MM.1S (cell line): ENCODE results near the gene RARA.

Experiments used
- DNase-seq: peaks from one replicate; pipeline ENCODE4 v3.0.0-alpha.2; 2015
- H2AFZ ChIP-seq: fragments of 300-600 bp; sonication (generic); 2 replicates; pipeline ENCODE4 v1.6.0; 2016; ENCODE audit warnings: antibody characterized with exemption, low read length
- H3F3A ChIP-seq: fragments of 300-600 bp; sonication (generic); 2 replicates; pipeline ENCODE4 v1.6.1; 2016; ENCODE audit warnings: mild to moderate bottlenecking, antibody characterized with exemption, low read length, moderate library complexity, mixed read lengths; ENCODE audit not compliant: insufficient read depth
- H3K27ac ChIP-seq: fragments of 300-600 bp; sonication (generic); 2 replicates; pipeline ENCODE4 v1.5.1; 2016; ENCODE audit warnings: mild to moderate bottlenecking, low read length
- H3K27me3 ChIP-seq: fragments of 300-600 bp; sonication (generic); replicated peaks from 2 replicates; pipeline ENCODE4 v1.6.0; 2016; ENCODE audit warnings: low read length; ENCODE audit not compliant: insufficient read depth
- H3K36me3 ChIP-seq: fragments of 300-600 bp; sonication (generic); replicated peaks from 2 replicates; pipeline ENCODE4 v1.6.1; 2016; ENCODE audit warnings: mild to moderate bottlenecking, low read length, mixed read lengths; ENCODE audit not compliant: insufficient read depth
- H3K4me1 ChIP-seq: fragments of 300-600 bp; sonication (generic); 2 replicates; pipeline ENCODE4 v1.6.1; 2016; ENCODE audit warnings: low read length, mixed read lengths
- H3K4me2 ChIP-seq: fragments of 300-600 bp; sonication (generic); 2 replicates; pipeline ENCODE4 v1.6.0; 2016; ENCODE audit warnings: low read depth, low read length
- H3K4me3 ChIP-seq: fragments of 300-600 bp; sonication (generic); 2 replicates; pipeline ENCODE4 v1.5.1; 2016; ENCODE audit warnings: low read length, mixed read lengths
- H3K79me2 ChIP-seq: fragments of 300-600 bp; sonication (generic); 2 replicates; pipeline ENCODE4 v1.6.1; 2016; ENCODE audit warnings: mixed run types, low read length, mixed read lengths
- H3K9ac ChIP-seq: fragments of 300-600 bp; sonication (generic); 2 replicates; pipeline ENCODE4 v1.6.1; 2016; ENCODE audit warnings: low read length, mixed read lengths
- H3K9me2 ChIP-seq: fragments of 300-600 bp; sonication (generic); replicated peaks from 2 replicates; pipeline ENCODE4 v1.6.1; 2016; ENCODE audit warnings: mild to moderate bottlenecking, low read length, mixed read lengths; ENCODE audit not compliant: insufficient read depth
- H3K9me3 ChIP-seq: fragments of 300-600 bp; sonication (generic); replicated peaks from 2 replicates; pipeline ENCODE4 v1.6.1; 2016; ENCODE audit warnings: mild to moderate bottlenecking, low read length, mixed read lengths; ENCODE audit not compliant: insufficient read depth
- H4K20me1 ChIP-seq: fragments of 300-600 bp; sonication (generic); 2 replicates; pipeline ENCODE4 v1.6.1; 2016; ENCODE audit warnings: mild to moderate bottlenecking, low read length, moderate library complexity, mixed read lengths; ENCODE audit not compliant: insufficient read depth
- EZH2 ChIP-seq: fragments of 300-600 bp; sonication (generic); optimal IDR thresholded peaks from 2 replicates; pipeline ENCODE3; 2017; ENCODE audit warnings: low read depth, mild to moderate bottlenecking, antibody characterized with exemption, low read length, mixed read lengths
- EZH2phosphoT487 ChIP-seq: fragments of 300-600 bp; sonication (generic); IDR thresholded peaks from 2 replicates; pipeline ENCODE4 v1.6.1; 2018; ENCODE audit warnings: antibody characterized with exemption, low read length
- TF ChIP-seq, protein P1 (sequence below): fragments of 300-600 bp; sonication (generic); IDR thresholded peaks from 2 replicates; pipeline ENCODE4 v1.5.1; 2016; ENCODE audit warnings: antibody characterized with exemption, low read length, mixed read lengths

The RARA gene

DNA sequence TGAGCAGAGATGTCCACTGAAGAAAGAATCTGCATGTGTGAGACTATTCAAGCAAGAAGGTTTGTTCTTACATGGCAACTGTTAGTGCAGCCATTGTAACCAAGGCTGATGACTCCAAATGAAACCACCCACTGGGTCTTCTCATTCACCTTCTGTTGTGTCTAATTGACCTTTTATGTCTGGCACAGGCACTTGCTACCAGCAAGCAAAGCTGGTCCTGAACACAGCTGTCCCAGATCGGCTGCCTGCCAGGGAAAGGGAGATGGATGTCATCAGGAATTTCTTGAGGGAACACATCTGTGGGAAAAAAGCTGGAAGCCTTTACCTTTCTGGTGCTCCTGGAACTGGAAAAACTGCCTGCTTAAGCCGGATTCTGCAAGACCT lies 17.7 kb upstream of the RARA start:
- Histone ChIP-seq H3K9me2 (no peaks in the 10 kb centered on the region), H3K9ac (no peak overlapping the region), H3F3A (peaks cover 9% of the 10 kb centered on the region), H4K20me1 (peaks cover 17% of the 10 kb centered on the region; the same call in 1 of the 2 replicates), H3K4me1 (peaks cover 25% of the 10 kb centered on the region), H3K27ac (no peak overlapping the region), H3K4me3 (no peak overlapping the region), H3K36me3 (peaks cover 29% of the 10 kb centered on the region), H3K27me3 (no peaks in the 10 kb centered on the region), H3K79me2 (peaks cover 75% of the 10 kb centered on the region), H3K4me2 (no peak overlapping the region; the same call in 1 of the 2 replicates), H3K9me3 (no peaks in the 10 kb centered on the region), H2AFZ (no peak overlapping the region)
- DNase-seq: no peak
- TF ChIP-seq EZH2phosphoT487: no peak

DNA sequence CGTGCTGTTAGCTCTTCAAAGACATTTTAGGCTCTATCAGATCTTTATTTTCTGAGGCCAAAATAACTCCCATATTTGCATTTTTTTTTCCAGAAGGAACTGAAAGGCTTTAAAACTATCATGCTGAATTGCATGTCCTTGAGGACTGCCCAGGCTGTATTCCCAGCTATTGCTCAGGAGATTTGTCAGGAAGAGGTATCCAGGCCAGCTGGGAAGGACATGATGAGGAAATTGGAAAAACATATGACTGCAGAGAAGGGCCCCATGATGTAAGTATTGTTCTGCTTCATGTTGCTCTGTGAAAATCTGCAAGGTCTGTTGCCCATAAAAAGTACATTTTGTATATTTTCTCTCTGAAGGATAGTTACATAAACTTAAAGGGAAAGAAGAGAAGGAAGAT lies 15.6 kb upstream of the RARA start:
- H4K20me1 ChIP-seq: peaks cover 21% of the 10 kb centered on the region; the same call in 1 of the 2 replicates
- TF ChIP-seq EZH2 (no peak), EZH2phosphoT487 (no peak)
- TF ChIP-seq, protein P1, sequence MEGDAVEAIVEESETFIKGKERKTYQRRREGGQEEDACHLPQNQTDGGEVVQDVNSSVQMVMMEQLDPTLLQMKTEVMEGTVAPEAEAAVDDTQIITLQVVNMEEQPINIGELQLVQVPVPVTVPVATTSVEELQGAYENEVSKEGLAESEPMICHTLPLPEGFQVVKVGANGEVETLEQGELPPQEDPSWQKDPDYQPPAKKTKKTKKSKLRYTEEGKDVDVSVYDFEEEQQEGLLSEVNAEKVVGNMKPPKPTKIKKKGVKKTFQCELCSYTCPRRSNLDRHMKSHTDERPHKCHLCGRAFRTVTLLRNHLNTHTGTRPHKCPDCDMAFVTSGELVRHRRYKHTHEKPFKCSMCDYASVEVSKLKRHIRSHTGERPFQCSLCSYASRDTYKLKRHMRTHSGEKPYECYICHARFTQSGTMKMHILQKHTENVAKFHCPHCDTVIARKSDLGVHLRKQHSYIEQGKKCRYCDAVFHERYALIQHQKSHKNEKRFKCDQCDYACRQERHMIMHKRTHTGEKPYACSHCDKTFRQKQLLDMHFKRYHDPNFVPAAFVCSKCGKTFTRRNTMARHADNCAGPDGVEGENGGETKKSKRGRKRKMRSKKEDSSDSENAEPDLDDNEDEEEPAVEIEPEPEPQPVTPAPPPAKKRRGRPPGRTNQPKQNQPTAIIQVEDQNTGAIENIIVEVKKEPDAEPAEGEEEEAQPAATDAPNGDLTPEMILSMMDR: no peak
- H3K9ac ChIP-seq: no peak overlapping the region
- H3K79me2 ChIP-seq: peaks cover 80% of the 10 kb centered on the region
- peaks cover 20% of the 10 kb centered on the region for H3K4me1 ChIP-seq
- no peaks in the 10 kb centered on the region for H3K9me3 ChIP-seq
- no peak overlapping the region for H3K4me3 ChIP-seq
- peaks cover 3% of the 10 kb centered on the region; the same call in 1 of the 2 replicates for H3F3A ChIP-seq
- H3K4me2 ChIP-seq: no peak overlapping the region
- no peaks in the 10 kb centered on the region for H3K27me3 ChIP-seq
- H3K27ac ChIP-seq: no peak overlapping the region
- H3K36me3 ChIP-seq: peaks cover 30% of the 10 kb centered on the region
- no peak overlapping the region for H2AFZ ChIP-seq
- DNase-seq: no peak
- H3K9me2 ChIP-seq: no peaks in the 10 kb centered on the region

DNA sequence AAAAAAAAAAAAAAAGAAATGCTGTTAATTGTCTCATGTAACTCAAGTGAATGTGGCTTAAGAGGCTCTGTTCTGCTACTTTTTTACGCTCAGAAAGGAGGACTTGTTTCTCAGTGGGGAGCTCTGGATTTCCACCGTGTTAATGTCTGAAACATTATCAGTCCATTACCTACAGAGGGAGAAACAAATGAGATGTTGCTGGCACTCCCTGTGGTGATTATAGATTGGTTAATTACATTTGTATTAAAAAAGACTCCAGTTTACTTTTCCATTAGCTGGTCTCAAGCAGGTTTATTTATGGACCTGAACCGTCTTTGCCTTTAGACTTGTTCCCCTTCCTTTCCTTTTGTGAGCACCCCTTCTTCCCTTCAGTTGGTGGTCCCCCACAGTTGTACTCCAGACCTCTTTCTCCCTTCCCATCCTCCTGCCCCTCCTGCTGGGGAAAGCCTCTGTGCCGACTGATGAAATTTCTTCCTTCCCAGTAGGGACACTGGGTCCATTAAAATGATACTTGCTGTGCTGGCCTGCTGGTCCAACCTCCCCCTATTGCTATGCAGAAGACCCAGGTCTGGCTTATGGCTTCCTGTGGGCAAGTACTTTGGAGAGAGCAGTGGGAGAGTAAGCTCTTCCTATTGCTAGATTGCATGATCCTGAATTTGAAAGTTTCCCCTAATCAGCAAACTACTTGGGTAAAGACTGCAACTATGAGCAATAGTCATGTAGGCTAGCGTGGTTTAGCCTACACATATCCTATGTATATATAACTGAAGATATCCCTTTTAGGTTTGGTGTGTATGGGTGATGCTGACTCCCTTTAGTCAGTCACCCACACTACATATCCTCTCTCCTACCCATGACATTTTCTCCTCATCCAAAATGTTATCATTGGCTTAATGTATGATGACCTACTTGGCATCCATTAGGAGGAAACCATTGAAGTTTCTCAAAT lies 13.2 kb upstream of the RARA start:
- Histone ChIP-seq H3K27me3 (no peaks in the 10 kb centered on the region), H3K4me2 (no peak overlapping the region), H3K4me1 (0 out of 2 replicates have a peak, but pooled peaks cover 6% of the 10 kb centered on the region), H3K4me3 (no peak overlapping the region), H3K27ac (no peak overlapping the region), H3K36me3 (peaks cover 33% of the 10 kb centered on the region), H3F3A (no peaks in the 10 kb centered on the region; the same call in 1 of the 2 replicates), H3K79me2 (peaks cover 64% of the 10 kb centered on the region), H3K9ac (no peak overlapping the region), H4K20me1 (peaks cover 11% of the 10 kb centered on the region; the same call in 1 of the 2 replicates), H2AFZ (no peak overlapping the region), H3K9me3 (no peaks in the 10 kb centered on the region), H3K9me2 (no peaks in the 10 kb centered on the region)
- TF ChIP-seq, protein P1: no peak
- TF ChIP-seq EZH2 (no peak), EZH2phosphoT487 (no peak)
- no peak for DNase-seq

DNA sequence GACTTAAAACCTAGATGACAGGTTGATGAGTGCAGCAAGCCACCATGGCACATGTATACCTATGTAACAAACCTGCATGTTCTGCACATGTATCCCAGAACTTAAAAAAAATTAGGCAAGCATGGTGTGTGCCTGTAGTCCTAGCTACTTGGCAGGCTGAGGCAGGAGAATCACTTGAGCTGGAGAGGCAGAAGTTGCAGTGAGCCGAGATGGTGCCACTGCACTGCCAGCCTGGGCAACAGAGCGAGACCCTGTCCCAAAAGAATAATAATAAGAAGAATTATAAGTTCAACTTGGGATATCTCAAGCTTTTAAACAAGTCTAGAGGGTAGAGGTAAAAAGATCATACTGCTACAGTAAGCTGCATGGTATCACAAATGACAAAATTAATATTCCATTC lies 11.5 kb upstream of the RARA start:
- no peaks in the 10 kb centered on the region; the same call in 1 of the 2 replicates for H3F3A ChIP-seq
- peaks cover 32% of the 10 kb centered on the region for H3K36me3 ChIP-seq
- DNase-seq: no peak
- H3K9me2 ChIP-seq: no peaks in the 10 kb centered on the region
- peaks cover 62% of the 10 kb centered on the region for H3K79me2 ChIP-seq
- H4K20me1 ChIP-seq: peaks cover 11% of the 10 kb centered on the region; the same call in 1 of the 2 replicates
- H3K27ac ChIP-seq: no peak overlapping the region
- no peak overlapping the region for H3K4me3 ChIP-seq
- H3K9me3 ChIP-seq: no peaks in the 10 kb centered on the region
- no peak overlapping the region for H3K4me2 ChIP-seq
- TF ChIP-seq, protein P1: no peak
- TF ChIP-seq EZH2 (no peak), EZH2phosphoT487 (no peak)
- no peak overlapping the region for H2AFZ ChIP-seq
- no peaks in the 10 kb centered on the region for H3K27me3 ChIP-seq
- no peaks in the 10 kb centered on the region for H3K4me1 ChIP-seq
- no peak overlapping the region for H3K9ac ChIP-seq
